HEK293 (cell line): ENCODE results near the gene ADGRF3.
A peak's percentile ranks its signal among the peaks of the same experiment; 100 is the strongest.

Experiments
- CTCF ChIA-PET: fragments of 350-600 bp; formaldehyde crosslinking; extraction: SDS; loops from one replicate; lab custom pipeline; 2021; ENCODE audit warnings: antibody characterized with exemption; lab: Yijun Ruan, JAX
- POLR2A ChIA-PET: fragments of 300-600 bp; formaldehyde crosslinking; extraction: SDS; loops from one replicate; lab custom pipeline; 2020; ENCODE audit warnings: antibody characterized with exemption, inconsistent platforms; lab: Yijun Ruan, JAX
- H3K27ac ChIP-seq: fragments of 200-500 bp; sonication (Bioruptor generic); 2 replicates; pipeline ENCODE4 v1.5.1; 2014; ENCODE audit warnings: low read depth, low read length, control low read depth, inconsistent platforms; ENCODE audit errors: extremely low read depth
- H3K36me3 ChIP-seq, 2 experiments: fragments of 200-500 bp in 1 of 2; sonication (Bioruptor generic) in 1 of 2; 1 replicate in 1 of 2; 2 replicates in 1 of 2; pipeline ENCODE4 v1.5.1; 2014 to 2017; ENCODE audit warnings: inconsistent platforms in 2 of 2, low read length in 2 of 2; ENCODE audit not compliant: control insufficient read depth in 2 of 2, insufficient read depth in 1 of 2
- H3K4me1 ChIP-seq: fragments of 200-500 bp; sonication (Bioruptor generic); 2 replicates; pipeline ENCODE4 v1.5.1; 2014; ENCODE audit warnings: mild to moderate bottlenecking, low read length, inconsistent platforms; ENCODE audit not compliant: control insufficient read depth, insufficient read depth
- H3K4me3 ChIP-seq: 2 replicates; pipeline ENCODE4 v1.5.1; 2011; ENCODE audit warnings: low read depth, mild to moderate bottlenecking, control low read depth, low read length, moderate library complexity
- H3K9me3 ChIP-seq: fragments of 200-500 bp; sonication (Bioruptor generic); 2 replicates; pipeline ENCODE4 v1.5.1; 2014; ENCODE audit warnings: low read depth, low read length, inconsistent platforms; ENCODE audit not compliant: control insufficient read depth, insufficient read depth
- IKZF3 ChIP-seq: fragments of 450-650 bp; IDR thresholded peaks from 2 replicates; pipeline ENCODE4 v1.5.0; 2018; ENCODE audit warnings: missing biosample characterization, mild to moderate bottlenecking, missing genetic modification characterization, moderate library complexity
- KLF16 ChIP-seq: fragments of 450-650 bp; formaldehyde crosslinking; IDR thresholded peaks from 2 replicates; pipeline ENCODE4 v1.5.1; 2017; ENCODE audit warnings: missing biosample characterization, missing genetic modification characterization
- REPIN1 ChIP-seq: fragments of 450-650 bp; formaldehyde crosslinking; IDR thresholded peaks from 2 replicates; pipeline ENCODE4 v1.5.1; 2017; ENCODE audit warnings: missing biosample characterization, missing genetic modification characterization, low read depth
- SCRT2 ChIP-seq: fragments of 450-650 bp; formaldehyde crosslinking; IDR thresholded peaks from 2 replicates; pipeline ENCODE4 v1.5.1; 2016; ENCODE audit warnings: missing biosample characterization, missing genetic modification characterization
- TCF7L2 ChIP-seq: IDR thresholded peaks from 2 replicates; pipeline ENCODE4 v1.6.1; 2011; ENCODE audit warnings: low read depth, mild to moderate bottlenecking, inconsistent platforms, low read length, moderate library complexity, borderline replicate concordance
- ZNF266 ChIP-seq: fragments of 450-650 bp; formaldehyde crosslinking; IDR thresholded peaks from 2 replicates; pipeline ENCODE4 v1.5.1; 2016; ENCODE audit warnings: missing biosample characterization, missing genetic modification characterization, low read depth
- ZNF37A ChIP-seq: fragments of 450-650 bp; IDR thresholded peaks from 2 replicates; pipeline ENCODE4 v1.5.1; 2018; ENCODE audit warnings: missing biosample characterization, missing genetic modification characterization
- ZNF629 ChIP-seq: fragments of 450-650 bp; formaldehyde crosslinking; IDR thresholded peaks from 2 replicates; pipeline ENCODE4 v1.5.1; 2017; ENCODE audit warnings: missing biosample characterization, missing genetic modification characterization
- ZNF747 ChIP-seq: fragments of 450-650 bp; formaldehyde crosslinking; IDR thresholded peaks from 2 replicates; pipeline ENCODE4 v1.5.1; 2016; ENCODE audit warnings: missing biosample characterization, missing genetic modification characterization
- ZNF768 ChIP-seq: fragments of 450-650 bp; formaldehyde crosslinking; IDR thresholded peaks from 2 replicates; pipeline ENCODE4 v1.5.1; 2018; ENCODE audit warnings: missing biosample characterization, mild to moderate bottlenecking, missing genetic modification characterization
- ZNF843 ChIP-seq: fragments of 450-650 bp; formaldehyde crosslinking; IDR thresholded peaks from 2 replicates; pipeline ENCODE4 v1.5.1; 2016; ENCODE audit warnings: missing biosample characterization, missing genetic modification characterization
- ZSCAN30 ChIP-seq: fragments of 450-650 bp; IDR thresholded peaks from 2 replicates; pipeline ENCODE4 v1.5.1; 2018; ENCODE audit warnings: missing biosample characterization, mild to moderate bottlenecking, missing genetic modification characterization, moderate library complexity
- TF ChIP-seq, protein P1 (sequence below): fragments of 450-650 bp; formaldehyde crosslinking; IDR thresholded peaks from 2 replicates; pipeline ENCODE4 v1.5.1; 2016; ENCODE audit warnings: missing biosample characterization, missing genetic modification characterization
- TF ChIP-seq, protein P2 (sequence below): fragments of 450-650 bp; formaldehyde crosslinking; IDR thresholded peaks from 2 replicates; pipeline ENCODE4 v1.5.1; 2016; ENCODE audit warnings: missing biosample characterization, missing genetic modification characterization
- TF ChIP-seq, protein P3 (sequence below): fragments of 450-650 bp; formaldehyde crosslinking; IDR thresholded peaks from 2 replicates; pipeline ENCODE4 v1.5.0; 2017; ENCODE audit warnings: missing biosample characterization, missing genetic modification characterization, borderline replicate concordance
- TF ChIP-seq, protein P4 (sequence below): fragments of 450-650 bp; formaldehyde crosslinking; optimal IDR thresholded peaks from 2 replicates; pipeline ENCODE3; 2016; ENCODE audit warnings: missing biosample characterization, mild to moderate bottlenecking, missing genetic modification characterization
- TF ChIP-seq, protein P5 (sequence below): fragments of 450-650 bp; formaldehyde crosslinking; IDR thresholded peaks from 2 replicates; pipeline ENCODE4 v1.5.1; 2017; ENCODE audit warnings: missing biosample characterization, missing genetic modification characterization
- TF ChIP-seq, protein P6 (sequence below): fragments of 450-650 bp; formaldehyde crosslinking; IDR thresholded peaks from 2 replicates; pipeline ENCODE4 v1.5.1; 2017; ENCODE audit warnings: missing biosample characterization, missing genetic modification characterization

ADGRF3 gene

DNA sequence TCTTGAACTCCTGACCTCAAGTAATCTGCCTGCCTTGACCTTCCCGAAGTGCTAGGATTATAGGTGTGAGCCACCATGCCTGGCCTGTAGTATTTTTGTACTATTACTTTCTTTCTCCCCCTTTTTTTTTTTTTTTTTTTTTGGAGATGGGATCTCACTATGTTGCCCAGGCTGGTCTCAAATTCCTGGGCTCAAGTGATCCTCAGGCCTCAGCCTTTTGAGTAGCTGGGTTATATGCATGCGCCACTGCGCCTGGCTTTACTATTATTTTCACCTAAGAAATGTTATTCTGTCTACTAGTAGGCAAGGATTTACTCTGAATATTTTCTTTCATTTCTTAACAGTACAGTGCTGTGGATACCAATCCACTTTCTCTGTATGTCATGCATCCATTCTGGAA is 17.4 kb upstream of the ADGRF3 start:
- Histone ChIP-seq H3K4me1 (no peaks in the 10 kb centered on the region), H3K27ac (no peak overlapping the region), H3K9me3 (no peaks in the 10 kb centered on the region), H3K36me3 (peaks cover 4 to 24% of the 10 kb centered on the region in 2 experiments; a peak in 2 of 3 replicates)
- CTCF ChIA-PET = no interaction called here
- TF ChIP-seq KLF16 (tag by site-specific recombination) = no peak
- TF ChIP-seq REPIN1 = no peak
- TF ChIP-seq, protein P1, sequence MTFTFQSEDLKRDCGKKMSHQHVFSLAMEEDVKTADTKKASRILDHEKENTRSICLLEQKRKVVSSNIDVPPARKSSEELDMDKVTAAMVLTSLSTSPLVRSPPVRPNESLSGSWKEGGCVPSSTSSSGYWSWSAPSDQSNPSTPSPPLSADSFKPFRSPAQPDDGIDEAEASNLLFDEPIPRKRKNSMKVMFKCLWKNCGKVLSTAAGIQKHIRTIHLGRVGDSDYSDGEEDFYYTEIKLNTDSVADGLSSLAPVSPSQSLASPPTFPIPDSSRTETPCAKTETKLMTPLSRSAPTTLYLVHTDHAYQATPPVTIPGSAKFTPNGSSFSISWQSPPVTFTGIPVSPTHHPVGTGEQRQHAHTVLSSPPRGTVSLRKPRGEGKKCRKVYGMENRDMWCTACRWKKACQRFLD = no peak
- TF ChIP-seq, protein P2, sequence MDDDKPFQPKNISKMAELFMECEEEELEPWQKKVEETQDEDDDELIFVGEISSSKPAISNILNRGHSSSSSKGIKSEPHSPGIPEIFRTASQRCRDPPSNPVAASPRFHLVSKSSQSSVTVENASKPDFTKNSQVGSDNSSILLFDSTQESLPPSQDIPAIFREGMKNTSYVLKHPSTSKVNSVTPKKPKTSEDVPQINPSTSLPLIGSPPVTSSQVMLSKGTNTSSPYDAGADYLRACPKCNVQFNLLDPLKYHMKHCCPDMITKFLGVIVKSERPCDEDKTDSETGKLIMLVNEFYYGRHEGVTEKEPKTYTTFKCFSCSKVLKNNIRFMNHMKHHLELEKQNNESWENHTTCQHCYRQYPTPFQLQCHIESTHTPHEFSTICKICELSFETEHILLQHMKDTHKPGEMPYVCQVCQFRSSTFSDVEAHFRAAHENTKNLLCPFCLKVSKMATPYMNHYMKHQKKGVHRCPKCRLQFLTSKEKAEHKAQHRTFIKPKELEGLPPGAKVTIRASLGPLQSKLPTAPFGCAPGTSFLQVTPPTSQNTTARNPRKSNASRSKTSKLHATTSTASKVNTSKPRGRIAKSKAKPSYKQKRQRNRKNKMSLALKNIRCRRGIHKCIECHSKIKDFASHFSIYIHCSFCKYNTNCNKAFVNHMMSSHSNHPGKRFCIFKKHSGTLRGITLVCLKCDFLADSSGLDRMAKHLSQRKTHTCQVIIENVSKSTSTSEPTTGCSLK (tag by site-specific recombination) = no peak
- TF ChIP-seq, protein P3, sequence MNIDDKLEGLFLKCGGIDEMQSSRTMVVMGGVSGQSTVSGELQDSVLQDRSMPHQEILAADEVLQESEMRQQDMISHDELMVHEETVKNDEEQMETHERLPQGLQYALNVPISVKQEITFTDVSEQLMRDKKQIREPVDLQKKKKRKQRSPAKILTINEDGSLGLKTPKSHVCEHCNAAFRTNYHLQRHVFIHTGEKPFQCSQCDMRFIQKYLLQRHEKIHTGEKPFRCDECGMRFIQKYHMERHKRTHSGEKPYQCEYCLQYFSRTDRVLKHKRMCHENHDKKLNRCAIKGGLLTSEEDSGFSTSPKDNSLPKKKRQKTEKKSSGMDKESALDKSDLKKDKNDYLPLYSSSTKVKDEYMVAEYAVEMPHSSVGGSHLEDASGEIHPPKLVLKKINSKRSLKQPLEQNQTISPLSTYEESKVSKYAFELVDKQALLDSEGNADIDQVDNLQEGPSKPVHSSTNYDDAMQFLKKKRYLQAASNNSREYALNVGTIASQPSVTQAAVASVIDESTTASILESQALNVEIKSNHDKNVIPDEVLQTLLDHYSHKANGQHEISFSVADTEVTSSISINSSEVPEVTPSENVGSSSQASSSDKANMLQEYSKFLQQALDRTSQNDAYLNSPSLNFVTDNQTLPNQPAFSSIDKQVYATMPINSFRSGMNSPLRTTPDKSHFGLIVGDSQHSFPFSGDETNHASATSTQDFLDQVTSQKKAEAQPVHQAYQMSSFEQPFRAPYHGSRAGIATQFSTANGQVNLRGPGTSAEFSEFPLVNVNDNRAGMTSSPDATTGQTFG (tag by site-specific recombination) = no peak
- no peak for TF ChIP-seq SCRT2 (tag by site-specific recombination)
- TF ChIP-seq, protein P4, sequence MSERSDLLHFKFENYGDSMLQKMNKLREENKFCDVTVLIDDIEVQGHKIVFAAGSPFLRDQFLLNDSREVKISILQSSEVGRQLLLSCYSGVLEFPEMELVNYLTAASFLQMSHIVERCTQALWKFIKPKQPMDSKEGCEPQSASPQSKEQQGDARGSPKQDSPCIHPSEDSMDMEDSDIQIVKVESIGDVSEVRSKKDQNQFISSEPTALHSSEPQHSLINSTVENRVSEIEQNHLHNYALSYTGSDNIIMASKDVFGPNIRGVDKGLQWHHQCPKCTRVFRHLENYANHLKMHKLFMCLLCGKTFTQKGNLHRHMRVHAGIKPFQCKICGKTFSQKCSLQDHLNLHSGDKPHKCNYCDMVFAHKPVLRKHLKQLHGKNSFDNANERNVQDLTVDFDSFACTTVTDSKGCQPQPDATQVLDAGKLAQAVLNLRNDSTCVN = no peak
- TF ChIP-seq ZSCAN30 (tag by site-specific recombination) = no peak
- TF ChIP-seq ZNF747 (tag by site-specific recombination) = no peak
- TF ChIP-seq ZNF843 (tag by site-specific recombination) = no peak
- TF ChIP-seq, protein P5, sequence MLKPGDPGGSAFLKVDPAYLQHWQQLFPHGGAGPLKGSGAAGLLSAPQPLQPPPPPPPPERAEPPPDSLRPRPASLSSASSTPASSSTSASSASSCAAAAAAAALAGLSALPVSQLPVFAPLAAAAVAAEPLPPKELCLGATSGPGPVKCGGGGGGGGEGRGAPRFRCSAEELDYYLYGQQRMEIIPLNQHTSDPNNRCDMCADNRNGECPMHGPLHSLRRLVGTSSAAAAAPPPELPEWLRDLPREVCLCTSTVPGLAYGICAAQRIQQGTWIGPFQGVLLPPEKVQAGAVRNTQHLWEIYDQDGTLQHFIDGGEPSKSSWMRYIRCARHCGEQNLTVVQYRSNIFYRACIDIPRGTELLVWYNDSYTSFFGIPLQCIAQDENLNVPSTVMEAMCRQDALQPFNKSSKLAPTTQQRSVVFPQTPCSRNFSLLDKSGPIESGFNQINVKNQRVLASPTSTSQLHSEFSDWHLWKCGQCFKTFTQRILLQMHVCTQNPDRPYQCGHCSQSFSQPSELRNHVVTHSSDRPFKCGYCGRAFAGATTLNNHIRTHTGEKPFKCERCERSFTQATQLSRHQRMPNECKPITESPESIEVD (tag by site-specific recombination) = no peak
- no peak for TF ChIP-seq ZNF768 (tag by site-specific recombination)
- TF ChIP-seq ZNF629 (tag by site-specific recombination) = no peak
- TF ChIP-seq, all 188 proteins: peak for 0
- POLR2A ChIA-PET = no interaction called here
- H3K4me3 ChIP-seq = no peak overlapping the region

DNA sequence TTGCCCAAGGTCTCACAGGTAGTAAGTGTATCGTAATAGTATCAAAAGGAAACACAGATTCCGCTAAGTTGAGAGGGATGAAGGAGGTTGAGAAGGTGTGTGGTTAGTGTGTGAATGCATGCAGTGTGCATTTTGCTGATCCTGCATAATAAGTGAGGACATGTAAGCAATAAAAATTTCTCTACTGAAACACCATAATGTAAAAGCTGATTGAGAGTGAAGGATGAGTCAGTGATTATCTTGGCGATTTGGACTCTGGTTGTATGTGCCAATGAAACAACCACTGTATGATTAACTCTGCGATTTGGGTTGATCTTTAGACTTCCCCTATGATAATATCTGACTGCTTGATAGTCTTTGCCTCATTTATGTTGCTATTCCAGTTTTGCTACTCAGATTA is 16.7 kb upstream of the ADGRF3 start:
- no peak overlapping the region for H3K27ac ChIP-seq
- H3K4me1 ChIP-seq = no peaks in the 10 kb centered on the region
- peaks cover 4 to 19% of the 10 kb centered on the region in 2 experiments; a peak in 2 of 3 replicates for H3K36me3 ChIP-seq
- TF ChIP-seq IKZF3 (tag by site-specific recombination) = no peak
- no peak for TF ChIP-seq TCF7L2
- no peak for TF ChIP-seq ZNF37A (tag by site-specific recombination)
- TF ChIP-seq, protein P6, sequence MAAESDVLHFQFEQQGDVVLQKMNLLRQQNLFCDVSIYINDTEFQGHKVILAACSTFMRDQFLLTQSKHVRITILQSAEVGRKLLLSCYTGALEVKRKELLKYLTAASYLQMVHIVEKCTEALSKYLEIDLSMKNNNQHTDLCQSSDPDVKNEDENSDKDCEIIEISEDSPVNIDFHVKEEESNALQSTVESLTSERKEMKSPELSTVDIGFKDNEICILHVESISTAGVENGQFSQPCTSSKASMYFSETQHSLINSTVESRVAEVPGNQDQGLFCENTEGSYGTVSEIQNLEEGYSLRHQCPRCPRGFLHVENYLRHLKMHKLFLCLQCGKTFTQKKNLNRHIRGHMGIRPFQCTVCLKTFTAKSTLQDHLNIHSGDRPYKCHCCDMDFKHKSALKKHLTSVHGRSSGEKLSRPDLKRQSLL (tag by site-specific recombination) = no peak
- peak; percentile 77; the same call in 1 of the 2 replicates for TF ChIP-seq ZNF266
- ChIA-PET POLR2A (no interaction called here), CTCF (interaction anchor here (0.7 kb wide), 1 partner anchor 731 kb away, joined by 6 read pairs; no protein-coding TSS in a partner anchor)
- H3K9me3 ChIP-seq = no peaks in the 10 kb centered on the region
- H3K4me3 ChIP-seq = no peak overlapping the region
